ENCODE measurements around the gene HMG20A. TPM values are rescaled to one million over a fixed set of nuclear protein-coding genes. Genes with fewer than 3 reads are reported as not detected.

Gene HMG20A
- total RNA-seq, 6 experiments from 2014 or later: 26.6 to 30.5 (median 28.3) TPM

DNA sequence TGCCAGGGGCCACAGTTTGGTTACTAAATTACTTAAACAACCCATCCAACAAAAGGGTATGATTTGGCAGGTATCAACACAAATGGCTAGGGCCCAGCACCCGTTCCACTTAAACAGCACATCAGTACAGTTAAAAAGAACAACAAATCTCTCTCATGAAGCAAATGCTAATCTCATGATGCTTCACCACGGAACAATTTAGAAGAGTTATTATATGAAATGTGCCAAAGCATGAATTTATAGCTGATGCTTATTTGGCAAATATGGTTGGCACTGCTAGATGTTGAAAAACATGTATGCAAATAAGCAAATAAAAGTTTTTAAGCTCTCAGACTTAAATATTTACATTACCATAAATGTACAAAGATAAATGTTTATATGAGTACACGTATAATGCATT, 3.1 kb upstream of the HMG20A start:
- H3K36me3 Mint-ChIP-seq (ENCODE audit: low read depth): peaks cover 7% of the 10 kb centered on the region
- peaks cover 19% of the 10 kb centered on the region for H3K4me1 Mint-ChIP-seq (ENCODE audit: low read depth)
- peak; percentile 18 for DNase-seq
- H3K9me3 Mint-ChIP-seq: no peaks in the 10 kb centered on the region
- TF ChIP-seq, protein P1, sequence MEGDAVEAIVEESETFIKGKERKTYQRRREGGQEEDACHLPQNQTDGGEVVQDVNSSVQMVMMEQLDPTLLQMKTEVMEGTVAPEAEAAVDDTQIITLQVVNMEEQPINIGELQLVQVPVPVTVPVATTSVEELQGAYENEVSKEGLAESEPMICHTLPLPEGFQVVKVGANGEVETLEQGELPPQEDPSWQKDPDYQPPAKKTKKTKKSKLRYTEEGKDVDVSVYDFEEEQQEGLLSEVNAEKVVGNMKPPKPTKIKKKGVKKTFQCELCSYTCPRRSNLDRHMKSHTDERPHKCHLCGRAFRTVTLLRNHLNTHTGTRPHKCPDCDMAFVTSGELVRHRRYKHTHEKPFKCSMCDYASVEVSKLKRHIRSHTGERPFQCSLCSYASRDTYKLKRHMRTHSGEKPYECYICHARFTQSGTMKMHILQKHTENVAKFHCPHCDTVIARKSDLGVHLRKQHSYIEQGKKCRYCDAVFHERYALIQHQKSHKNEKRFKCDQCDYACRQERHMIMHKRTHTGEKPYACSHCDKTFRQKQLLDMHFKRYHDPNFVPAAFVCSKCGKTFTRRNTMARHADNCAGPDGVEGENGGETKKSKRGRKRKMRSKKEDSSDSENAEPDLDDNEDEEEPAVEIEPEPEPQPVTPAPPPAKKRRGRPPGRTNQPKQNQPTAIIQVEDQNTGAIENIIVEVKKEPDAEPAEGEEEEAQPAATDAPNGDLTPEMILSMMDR (IDR thresholded peaks at IDR 0.05): no peak
- H3K27ac Mint-ChIP-seq: peak overlapping the region; percentile 97
- H3K4me3 Mint-ChIP-seq: peak overlapping the region; percentile 98
- no peaks in the 10 kb centered on the region; the same call in 1 of the 2 replicates for H3K27me3 Mint-ChIP-seq (ENCODE audit: insufficient read depth)

DNA sequence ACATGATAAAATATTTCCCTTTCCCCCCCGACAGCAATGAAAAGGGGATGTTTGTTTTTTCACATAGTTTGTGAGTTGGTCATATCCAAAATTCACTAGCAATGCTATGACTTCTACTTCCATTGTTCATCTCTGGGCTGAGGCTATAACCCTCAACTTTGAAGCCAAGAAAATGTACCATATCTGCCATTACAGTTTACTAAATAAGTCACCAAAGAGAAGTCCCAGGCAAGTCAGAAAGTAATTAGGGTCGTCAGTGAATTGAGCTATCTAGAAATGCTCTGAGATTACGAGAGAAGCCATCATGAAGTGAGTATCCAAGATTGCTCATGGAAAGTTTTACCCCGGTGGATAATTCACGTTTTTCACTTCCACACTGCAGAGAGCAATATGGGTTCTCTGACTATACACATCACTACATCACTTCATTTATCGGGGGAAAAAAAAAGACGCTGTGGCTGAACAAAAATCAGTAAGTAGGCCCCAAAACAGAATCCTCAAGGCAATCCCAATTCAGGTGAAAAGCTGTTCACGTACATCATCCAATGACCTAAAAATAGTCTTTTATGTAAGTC, 2.2 kb upstream of the HMG20A start:
- Mint-ChIP-seq H3K9me3 (no peaks in the 10 kb centered on the region), H3K36me3 (ENCODE audit: low read depth) (peaks cover 7% of the 10 kb centered on the region), H3K27me3 (ENCODE audit: insufficient read depth) (no peaks in the 10 kb centered on the region; the same call in 1 of the 2 replicates), H3K4me3 (peak overlapping the region; percentile 98), H3K4me1 (ENCODE audit: low read depth) (peaks cover 19% of the 10 kb centered on the region), H3K27ac (peak overlapping the region; percentile 97)
- peak; percentile 45 for DNase-seq
- TF ChIP-seq, protein P1 (IDR thresholded peaks at IDR 0.05): no peak

DNA sequence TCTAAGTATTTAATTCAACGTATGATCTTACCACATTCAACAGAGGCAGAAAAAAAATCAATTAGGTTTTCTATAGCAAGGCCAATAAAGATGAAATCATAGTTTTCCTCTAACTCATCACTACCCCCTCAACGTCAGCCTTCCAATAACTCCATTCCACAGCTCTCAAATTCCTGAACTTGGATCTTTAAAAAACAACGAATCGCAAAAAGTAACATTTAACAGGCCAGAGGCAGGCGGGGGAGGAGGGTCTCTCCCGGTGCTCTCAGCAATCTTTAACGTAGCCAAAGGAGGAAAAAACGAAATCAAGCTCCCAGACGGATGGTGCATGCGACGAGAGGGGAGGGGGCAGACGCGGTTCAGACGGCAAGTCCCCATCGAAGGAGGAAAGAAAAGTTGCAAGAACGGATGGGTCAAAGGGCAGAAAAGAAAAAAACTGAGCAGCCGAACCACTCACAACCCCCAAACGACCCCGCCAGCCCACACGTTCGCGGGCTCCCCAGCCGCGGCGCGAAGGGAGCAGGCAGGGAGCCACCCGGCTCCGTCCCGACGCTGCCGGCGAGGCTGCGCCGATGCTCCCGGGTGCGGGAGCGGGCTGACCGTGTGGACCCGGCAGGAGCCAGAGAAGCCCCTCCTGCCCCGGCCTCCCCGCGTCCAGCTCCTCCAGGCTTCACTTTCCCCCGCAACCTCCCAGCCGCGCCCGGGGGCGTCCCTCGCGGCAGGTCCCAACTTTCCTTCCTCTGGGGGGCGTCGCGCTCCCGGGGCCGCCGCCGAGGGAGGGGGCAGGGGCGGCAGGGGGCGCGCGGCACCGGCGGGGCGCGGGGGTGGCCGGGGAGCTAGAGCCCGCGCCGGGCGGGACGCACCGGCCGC, 1.5 kb upstream of the HMG20A start:
- TF ChIP-seq, protein P1 (IDR thresholded peaks at IDR 0.05): peak; percentile 68
- Mint-ChIP-seq H3K4me1 (ENCODE audit: low read depth) (peaks cover 24% of the 10 kb centered on the region), H3K9me3 (no peaks in the 10 kb centered on the region), H3K36me3 (ENCODE audit: low read depth) (peaks cover 7% of the 10 kb centered on the region), H3K4me3 (peak overlapping the region; percentile 98), H3K27me3 (ENCODE audit: insufficient read depth) (no peaks in the 10 kb centered on the region; the same call in 1 of the 2 replicates), H3K27ac (peak overlapping the region; percentile 97)
- peak; percentile 11 for DNase-seq

DNA sequence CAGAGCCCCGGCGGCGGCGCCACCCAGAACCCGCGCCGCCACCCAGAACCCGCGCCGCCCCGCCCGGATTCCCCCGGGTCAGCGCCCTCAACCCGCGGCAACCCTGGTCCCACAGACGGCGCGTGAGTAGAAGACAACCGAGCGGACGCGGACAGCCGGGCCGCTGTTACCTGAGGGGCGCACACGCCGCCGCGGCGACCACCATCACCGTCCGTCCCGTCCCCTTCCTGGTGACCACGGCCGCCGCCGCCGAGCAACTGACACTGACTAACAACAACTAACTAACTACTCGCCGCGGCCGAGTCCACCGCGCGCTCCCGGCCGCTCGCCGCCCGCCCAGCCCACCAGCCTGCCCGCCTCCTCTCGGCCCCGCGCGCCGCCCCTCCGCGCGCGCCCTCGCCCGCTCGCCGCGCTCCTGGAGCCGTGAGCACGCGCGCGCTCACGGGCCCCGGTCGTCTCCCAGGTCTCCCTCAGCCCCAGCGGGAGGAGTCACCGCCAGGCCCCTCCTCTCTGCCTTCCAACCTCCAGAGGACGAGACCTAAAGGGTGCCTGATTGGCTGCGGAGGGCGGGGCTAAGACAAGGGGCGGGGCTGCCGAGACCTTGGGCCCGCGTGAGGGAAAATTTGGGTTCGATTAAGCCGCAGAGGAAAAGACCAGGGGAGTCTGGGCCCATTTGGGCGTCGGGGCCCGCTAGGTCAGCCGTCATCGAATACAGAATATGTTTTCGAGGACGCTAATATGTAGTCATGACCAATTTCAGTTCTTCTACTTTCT, 665 bp upstream of the HMG20A start, which contains the start of gene PEAK1:
Gene PEAK1 (minus strand): TSS at position 269 of the 774 bp plus-strand sequence. CDS start 238,178 bp downstream, outside the sequence.
- H3K27ac Mint-ChIP-seq: peak within 1 kb of the TSS; percentile 99

DNA sequence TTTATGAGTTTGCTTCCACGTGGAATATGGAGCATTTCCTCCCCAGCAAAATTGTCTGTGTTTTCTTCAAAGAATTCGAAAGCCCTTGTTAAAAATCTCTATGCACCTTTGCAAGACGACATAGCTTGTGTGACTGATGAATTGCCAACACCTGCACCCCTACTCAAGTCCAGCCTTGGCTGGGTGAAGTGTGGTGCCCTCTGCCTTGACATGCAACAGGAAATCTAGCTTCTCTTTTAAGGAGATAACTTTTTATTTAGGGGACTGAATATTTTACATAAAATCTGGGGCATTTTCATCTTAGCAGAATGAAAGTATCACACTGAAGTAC, 647 bp downstream of the HMG20A start:
- Mint-ChIP-seq H3K27me3 (ENCODE audit: insufficient read depth) (no peaks in the 10 kb centered on the region; the same call in 1 of the 2 replicates), H3K9me3 (no peaks in the 10 kb centered on the region), H3K4me1 (ENCODE audit: low read depth) (peaks cover 37% of the 10 kb centered on the region), H3K4me3 (peak overlapping the region; percentile 96), H3K36me3 (ENCODE audit: low read depth) (peaks cover 7% of the 10 kb centered on the region), H3K27ac (peak overlapping the region; percentile 99)
- no peak for DNase-seq
- TF ChIP-seq, protein P1 (IDR thresholded peaks at IDR 0.05): no peak

More for the DNA sequence above, 665 bp upstream of the HMG20A start, which contains the start of gene PEAK1:
- no peaks in the 10 kb centered on the region for H3K9me3 Mint-ChIP-seq
- peak within 1 kb of the TSS; percentile 98 for H3K4me3 Mint-ChIP-seq
- no peaks in the 10 kb centered on the region; the same call in 1 of the 2 replicates for H3K27me3 Mint-ChIP-seq (ENCODE audit: insufficient read depth)
- peaks cover 7% of the 10 kb centered on the region for H3K36me3 Mint-ChIP-seq (ENCODE audit: low read depth)
- peak; percentile 99 for DNase-seq
- H3K4me1 Mint-ChIP-seq (ENCODE audit: low read depth): peaks cover 32% of the 10 kb centered on the region
- TF ChIP-seq, protein P1 (IDR thresholded peaks at IDR 0.05): no peak
